Hematopoietic multipotent progenitor cell (in vitro differentiated cells): ENCODE results near the gene DNAH3. TPM values are rescaled to one million over a fixed set of nuclear protein-coding genes. Genes with fewer than 3 reads are reported as not detected.
"Not testable (repeated sequence)": the region's sequence is repeated elsewhere in the genome, so short reads cannot be mapped to it uniquely, and the experiment has no call there.

ENCODE experiments used
- DNase-seq, 3 donors: peaks; one replicate each; pipeline ENCODE4 v3.0.0-alpha.2; 2011 to 2015; ENCODE audit warnings: low read depth in 2 of 3, low spot score in 2 of 3
- total RNA-seq: library from RNA; depleted of rRNA; stranded (reverse); fragments of >200 nt; gene quantifications from one replicate; pipeline ENCODE4 v1.2.3, GENCODE V29; 2012

Gene DNAH3
- total RNA-seq, 1 donor = under 0.01 TPM

DNA sequence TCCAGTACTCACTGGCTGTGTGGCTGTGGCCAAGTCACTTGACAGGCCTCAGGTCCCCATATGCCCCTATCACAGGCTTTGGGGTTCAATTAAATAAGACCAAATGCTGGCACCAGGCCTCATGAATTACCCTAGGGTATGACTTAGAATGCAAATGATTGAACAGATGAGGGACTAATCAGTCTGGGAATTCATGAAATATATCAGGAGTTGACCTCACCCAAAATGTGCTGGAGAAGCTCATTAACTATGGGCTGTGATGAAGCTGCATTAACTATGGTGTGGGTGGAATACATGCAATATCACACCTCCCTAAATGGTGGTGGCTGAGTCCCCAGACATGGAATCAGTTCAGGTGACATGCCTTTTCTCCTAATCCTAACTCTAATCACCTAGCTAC lies 72.1 kb downstream of the DNAH3 start:
- no peak for DNase-seq

DNA sequence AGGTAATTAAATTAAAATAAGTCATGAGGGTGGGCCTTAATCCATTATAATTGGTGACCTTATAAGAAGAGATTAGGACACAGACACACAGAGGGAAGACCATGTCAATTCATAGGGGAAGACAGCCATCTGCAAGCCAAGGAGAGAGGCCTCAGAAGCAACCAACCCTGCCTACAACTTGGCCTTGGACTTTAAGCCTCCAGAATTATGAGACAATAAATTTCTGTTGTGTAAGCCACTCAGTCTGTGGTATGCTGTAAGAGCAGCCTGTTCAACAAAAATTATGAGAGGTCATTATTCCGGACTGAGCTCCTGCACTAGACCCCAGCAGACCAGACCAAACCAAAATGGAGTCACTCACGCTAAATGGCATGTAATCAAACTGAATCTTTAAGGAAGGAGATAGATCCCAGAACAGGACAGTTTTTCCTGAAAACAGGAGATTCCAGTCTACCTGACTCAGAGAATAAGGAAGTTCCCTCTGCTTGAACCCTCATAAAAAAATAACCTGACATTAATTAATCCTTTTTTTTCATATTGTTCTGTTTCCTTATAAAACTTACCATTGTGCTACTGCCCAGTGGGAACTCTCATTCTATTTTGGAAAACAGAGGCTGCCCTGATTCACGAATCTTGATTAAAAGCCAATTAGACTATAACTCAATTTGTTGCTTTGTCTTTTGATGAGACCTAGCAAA lies 74.3 kb downstream of the DNAH3 start:
- DNase-seq = no peak

DNA sequence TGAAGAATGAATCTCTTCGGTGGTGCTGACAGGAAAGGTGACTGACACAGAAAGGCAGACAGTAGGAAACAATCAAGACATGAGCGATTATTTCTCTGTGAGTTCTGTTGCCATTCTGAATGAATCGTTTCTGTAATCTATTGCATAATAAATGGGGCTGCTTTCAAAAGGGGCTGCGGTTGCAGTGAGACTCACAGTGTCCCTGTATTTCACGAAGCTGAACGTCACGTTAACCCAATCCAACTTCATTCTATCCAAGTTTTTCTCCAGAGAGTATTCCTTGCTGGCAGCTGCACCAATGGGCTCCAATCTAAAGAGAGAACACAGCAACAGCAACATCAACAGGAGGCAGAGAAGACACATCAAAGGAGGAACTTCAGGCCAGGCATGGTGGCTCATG lies 75.4 kb downstream of the DNAH3 start:
- DNase-seq = no peak

DNA sequence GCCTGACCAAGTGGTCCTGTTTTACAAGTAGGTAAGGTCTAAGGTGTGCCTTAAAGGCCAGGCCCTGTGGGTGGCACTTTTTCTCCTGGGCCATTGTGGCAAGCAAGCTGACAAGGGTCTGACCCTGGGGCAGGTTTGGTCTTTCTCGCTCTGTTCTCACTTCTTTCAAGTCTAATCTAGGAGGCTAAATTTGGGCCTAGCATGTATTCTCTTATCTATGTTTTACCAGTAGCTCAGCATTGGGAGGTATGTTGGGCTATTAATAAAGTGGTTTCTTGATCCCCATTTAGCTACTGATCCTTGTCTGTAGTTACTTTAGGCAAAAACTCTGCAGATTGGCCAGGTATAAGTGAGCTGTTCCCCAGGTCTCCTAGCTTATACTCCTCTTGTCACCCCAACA lies 77.7 kb downstream of the DNAH3 start:
- no peak for DNase-seq

DNA sequence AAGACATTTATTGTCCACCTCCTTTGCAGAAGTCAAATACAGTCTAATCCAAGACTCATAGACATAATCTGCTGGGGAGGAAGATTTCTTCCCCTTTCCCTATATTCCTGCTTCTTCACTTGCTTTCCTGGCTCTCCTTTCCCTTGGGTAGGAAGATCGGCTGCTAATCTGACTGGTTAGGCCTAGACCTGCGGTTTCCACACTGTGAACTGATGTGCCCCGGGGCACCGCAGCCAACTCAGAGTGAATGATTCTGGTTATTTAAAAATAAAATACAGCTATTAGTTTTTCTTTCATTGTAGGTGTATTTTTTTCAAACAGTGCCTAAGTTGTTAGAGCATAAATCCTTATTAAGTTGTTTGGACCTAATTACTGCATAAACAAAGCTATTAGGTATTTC lies 78.9 kb downstream of the DNAH3 start:
- no peak for DNase-seq

DNA sequence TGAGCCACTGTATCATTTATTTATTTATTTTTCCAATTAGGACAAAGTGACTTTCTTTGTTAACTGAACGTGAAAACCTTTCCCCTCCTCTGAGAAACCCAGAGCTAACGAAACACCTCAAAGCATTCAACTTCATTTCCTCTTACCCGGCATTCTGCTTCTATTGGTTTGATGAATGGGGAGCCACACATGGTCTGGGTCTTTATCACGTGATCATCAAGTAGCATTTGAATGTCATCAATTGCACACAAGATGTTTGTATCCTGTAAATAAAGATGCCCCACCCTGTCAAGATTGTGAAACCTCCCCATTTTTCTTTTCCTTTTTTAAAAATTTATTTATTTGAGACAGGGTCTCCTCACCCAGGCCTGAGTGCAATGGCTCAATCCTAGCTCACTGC lies 80.1 kb downstream of the DNAH3 start:
- DNase-seq = no peak

DNA sequence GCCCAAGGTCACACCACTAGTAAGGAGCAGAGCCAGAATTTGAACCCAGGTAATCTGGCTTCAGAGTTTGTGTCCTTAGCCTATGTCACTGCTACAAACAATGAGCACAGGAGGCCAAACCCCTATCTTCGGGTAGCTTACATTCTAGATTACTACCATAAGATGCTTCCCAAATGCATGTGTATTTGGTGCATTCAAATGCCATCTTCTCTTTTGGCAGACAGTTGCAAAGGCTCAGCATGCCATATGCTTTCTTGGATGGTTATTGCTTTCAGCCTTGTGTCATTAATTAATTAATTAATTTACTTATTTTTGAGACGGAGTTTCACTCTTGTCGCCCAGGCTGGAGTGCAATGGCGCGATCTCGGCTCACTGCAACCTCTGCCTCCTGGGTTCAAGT lies 80.7 kb downstream of the DNAH3 start:
- DNase-seq = no peak

DNA sequence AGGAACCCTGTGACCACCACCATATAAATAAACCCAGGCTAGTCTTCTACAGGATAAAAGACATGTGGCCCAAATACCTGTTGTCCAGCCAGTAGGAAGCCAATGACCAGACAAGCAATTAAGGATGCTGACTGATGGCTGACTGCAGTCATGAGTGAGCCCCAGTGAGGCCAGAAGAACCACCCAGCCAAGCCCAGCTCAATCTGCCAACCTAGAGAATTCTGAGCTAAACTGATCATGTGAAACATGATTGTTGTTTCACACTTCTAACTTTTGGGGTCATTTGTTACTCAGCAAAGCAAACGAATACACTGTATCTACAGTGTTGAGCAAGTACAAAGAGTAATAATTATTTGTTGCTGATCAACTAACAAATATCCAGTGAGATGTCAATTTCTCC lies 86.4 kb downstream of the DNAH3 start:
- no peak for DNase-seq

DNA sequence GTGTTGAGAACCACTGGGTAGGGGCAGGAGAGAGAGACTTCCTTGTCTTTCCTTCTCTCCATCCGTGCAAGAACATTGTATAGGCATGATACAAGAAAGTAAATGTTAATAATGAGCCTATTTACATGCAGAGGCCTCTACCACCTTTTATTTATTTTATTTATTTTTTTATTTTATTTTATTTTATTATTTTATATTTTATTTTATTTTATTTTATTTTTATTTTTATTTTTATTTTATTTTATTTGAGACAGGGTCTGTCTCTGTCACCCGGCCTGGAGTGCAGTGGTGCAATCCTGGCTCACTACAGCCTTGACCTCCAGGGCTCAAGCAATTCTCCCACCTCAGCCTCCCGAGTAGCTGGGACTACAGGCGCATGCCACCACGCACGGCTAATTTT lies 87.3 kb downstream of the DNAH3 start:
- DNase-seq = not testable (repeated sequence)

DNA sequence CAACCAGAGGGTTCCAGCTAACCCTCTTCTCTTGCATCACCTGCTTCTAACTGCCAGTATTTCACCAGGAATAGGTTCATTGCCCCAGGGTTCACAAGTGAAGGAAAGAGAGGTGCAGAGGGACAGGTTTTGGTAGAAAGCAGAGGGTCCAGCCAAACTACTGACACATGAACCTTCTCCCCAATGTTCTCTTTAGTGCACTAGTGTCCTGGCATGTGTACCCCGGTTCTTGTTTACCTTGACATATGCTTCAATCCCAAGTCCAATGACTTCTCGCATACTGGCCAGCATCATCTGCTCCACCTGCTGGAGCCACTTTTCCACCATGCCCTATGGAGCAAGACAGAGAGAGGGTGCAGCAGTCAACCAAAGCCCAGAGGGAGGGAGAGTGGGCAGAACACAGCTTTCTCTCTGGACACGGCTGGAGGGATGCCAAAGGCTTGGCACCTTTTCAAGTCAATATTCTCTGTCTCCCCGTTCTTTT lies 90.6 kb downstream of the DNAH3 start:
- DNase-seq = no peak

DNA sequence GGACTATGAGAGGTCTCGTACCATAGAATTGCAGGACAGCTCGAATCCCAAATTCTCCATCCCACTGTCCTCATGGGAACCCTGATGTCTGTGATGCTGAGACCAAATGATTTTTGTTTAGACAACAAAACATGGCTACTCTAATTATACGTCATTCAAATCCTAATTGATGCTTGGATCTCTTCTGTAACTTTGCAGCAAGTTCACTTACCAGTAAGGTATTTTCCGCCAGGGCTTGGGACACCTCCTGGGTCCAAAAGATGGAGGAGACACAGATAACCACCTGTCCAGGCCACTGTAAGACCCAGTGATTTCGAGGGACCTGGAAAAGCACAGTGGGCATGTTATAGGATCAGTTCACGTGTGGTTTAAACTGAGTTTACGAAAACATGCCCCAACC lies 92.8 kb downstream of the DNAH3 start:
- no peak for DNase-seq

DNA sequence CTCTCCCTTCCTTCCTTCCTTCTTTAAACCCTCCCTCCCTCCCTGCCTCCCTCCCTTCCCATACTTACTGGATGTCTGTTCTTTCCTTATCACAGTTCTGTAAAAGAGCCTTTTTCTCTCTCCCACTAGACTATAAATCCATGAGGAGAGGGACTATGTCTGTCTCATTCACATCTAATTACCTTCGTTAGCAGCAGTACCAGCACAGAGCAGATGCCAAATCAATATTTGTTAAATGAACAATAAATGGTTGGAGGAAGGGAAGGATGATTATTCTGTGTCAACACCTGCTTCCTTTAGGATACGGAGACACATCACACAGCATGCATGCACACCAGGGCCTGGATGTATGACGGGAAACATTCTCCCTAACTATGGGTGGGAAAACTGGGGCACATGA lies 94.2 kb downstream of the DNAH3 start:
- no peak for DNase-seq

DNA sequence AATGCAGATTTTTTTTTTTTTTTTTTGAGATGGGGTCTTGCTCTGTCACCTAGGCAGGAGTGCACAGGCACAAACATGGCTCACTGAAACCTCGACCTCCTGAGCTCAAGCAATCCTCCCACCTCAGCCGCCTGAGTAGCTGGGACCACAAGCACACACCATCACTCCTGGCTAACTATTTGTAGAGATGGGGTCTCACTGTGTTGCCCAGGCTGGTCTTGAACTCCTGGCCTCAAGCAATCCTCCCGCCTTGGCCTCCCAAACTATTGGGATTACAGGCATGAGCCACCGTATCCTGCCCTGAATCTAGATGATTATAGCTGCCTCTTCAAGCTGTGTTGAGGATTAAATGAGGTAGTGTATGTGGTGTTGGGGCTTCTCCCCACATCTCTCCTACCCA lies 94.9 kb downstream of the DNAH3 start:
- not testable (repeated sequence) for DNase-seq

DNA sequence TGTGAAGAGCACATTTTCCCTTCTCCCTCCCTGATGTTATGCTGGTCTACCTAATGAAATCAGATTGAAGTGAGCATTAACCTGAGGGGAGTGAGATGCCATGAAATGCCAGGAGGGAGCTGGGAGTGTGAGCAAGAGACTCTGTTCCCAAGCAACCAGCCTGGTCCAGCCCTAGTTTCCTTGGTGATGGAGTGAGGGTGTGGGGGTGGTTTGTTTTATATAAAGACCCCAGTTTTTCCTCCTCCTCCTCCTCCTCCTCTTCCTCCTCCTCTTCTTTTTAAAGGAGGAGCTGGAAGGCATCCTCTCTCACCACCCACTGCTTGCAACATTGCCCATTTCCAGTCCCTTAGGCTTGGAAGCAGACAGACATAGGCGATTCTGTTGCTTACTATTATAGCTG lies 97.1 kb downstream of the DNAH3 start:
- no peak for DNase-seq

DNA sequence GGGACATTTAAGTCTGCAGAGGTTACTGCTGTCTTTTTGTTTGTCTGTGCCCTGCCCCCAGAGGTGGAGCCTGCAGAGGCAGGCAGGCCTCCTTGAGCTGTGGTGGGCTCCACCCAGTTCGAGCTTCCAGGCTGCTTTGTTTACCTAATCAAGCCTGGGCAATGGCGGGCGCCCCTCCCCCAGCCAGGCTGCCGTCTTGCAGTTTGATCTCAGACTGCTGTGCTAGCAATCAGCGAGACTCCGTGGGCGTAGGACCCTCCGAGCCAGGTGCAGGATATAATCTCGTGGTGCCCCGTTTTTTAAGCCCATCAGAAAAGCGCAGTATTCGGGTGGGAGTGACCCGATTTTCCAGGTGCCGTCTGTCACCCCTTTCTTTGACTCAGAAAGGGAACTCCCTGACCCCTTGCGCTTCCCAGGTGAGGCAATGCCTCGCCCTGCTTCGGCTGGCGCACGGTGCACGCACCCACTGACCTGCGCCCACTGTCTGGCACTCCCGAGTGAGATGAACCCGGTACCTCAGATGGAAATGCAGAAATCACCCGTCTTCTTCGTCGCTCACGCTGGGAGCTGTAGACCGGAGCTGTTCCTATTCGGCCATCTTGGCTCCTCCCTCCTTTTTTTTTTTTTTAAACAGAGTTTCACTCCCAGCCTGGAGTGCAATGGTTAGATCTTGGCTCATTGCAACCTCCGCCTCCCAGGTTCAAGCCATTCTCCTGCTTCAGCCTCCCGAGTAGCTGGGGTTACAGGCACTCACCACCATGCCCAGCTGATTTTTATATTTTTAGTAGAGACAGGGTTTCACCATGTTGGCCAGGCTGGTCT lies 102.3 kb downstream of the DNAH3 start:
- DNase-seq = not testable (repeated sequence)

DNA sequence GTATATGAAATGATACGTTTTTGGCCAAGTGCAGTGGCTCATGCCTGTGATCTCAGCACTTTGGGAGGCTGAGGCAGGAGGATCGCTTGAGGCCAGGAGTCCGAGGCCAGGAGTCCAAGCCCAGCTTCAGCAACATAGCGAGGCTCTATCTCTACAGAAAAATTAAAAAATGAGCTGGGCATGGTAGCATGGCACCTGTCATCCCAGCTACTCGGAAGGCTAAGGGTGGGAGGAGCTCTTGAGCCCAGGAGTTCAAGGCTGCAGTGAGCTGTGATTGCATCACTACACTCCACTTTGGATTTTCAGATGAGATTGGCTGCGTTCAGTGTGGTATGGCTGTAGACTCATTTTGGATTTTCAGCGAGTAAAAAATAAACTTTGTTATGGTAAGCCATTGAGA lies 112.4 kb downstream of the DNAH3 start:
- DNase-seq = no peak

DNA sequence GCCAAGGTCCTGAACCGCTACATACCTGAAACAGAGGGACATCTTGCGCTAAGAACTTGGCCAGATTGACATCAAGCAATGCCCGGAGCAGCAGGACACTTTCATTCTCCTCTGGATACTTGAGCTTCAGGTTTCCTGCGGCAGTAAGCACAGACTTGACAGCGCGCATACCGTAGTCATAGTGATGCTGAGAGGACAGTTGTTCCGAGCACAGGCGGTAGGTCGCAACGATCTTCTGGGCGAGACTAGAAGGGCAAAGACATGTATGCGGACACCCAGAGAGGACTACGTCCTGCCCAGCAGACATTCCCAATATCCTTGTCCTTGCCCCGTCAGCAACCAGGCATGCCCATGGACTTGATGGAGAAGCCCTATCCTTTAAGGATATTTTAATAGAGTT lies 112.9 kb downstream of the DNAH3 start:
- no peak for DNase-seq

DNA sequence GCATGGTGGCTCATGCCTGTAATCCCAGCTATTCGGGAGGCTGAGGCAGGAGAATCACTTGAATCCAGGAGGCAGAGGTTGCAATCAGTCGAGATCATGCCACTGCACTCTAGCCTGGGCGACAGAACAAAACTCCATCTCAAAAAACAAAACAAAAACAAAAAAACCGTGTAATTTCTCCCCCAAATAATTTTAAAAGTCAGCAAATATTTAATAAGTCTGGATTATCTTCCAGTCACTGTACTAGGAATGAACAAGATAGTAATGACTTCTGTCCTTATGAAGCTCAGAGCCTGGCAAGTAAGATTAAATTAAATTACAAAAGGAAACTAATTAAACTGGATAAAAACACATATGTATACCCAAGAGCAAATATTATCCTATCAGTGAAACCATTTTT lies 113.5 kb downstream of the DNAH3 start:
- DNase-seq = no peak

DNA sequence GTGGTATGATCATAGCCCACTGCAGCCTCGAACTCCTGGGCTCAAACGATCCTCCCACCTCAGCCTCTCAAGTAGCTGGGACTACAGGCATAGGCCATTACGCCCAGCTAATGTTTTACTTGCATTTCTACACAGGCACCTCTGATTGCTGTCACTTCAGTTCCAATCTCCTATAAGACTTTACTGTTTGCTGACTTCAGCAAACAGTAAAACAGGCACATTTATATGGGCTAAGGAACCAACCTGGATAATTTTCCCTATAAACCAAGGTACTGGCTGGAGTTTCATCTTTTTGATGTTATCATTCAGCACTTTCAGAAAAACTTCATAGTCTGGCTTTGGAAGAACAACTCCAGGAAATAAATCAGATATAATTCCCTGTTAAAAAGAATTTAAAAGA lies 114.2 kb downstream of the DNAH3 start:
- no peak for DNase-seq

DNA sequence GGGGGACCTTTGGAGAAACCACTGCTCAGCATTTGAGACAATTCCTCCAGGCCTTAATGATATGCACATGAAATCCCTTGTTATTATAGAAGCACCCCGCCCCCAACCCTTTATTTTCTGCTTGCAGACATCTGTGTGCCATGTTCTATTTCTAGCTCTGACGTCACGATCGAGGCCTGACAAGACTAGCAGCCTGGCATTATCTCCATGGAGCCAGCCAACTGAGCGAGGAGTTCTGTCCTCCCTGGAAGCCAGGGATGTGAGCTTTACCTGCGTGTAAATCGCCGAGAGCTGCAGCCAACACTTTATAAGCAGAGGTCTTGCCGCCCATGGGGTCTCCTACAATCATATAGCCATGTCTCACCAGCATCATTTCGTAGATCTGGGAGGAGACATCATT lies 116.9 kb downstream of the DNAH3 start:
- DNase-seq = no peak

DNA sequence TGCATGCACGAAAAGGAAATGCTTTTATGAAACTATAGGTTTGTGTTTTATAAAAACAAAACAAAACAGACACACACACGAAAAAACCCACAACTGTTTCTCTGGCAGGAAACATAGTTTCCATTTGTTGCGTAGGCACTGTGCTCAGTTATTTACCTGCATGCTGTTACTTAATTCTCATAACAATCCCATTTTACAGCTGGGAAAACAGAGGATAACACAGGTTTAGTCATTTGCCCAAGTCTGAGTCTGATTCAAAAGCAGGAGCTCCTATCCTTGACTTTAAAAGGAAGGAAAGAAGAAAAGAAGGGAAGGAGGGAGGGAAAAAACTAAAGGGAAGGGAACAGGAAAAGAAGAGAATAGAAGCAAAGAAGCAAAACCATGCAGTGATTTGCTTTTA lies 117.4 kb downstream of the DNAH3 start:
- no peak for DNase-seq

DNA sequence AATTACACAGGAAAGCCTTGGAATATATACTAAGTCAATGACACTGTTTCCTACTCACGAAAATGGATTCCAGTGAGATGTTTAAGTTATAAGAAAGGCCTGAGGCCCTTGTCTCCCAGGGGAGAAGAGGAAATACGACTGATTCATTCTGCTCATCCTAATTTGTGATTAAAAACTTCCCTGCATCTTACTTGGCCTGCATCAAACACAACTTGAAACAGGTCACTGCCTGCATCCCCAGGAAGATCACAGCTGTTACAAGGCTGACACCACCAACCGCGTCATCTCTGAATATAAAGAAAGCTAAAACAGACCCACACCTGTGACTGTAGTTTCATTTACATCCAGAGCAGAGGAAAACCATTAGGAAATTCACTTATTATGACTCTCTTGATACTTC lies 121.9 kb downstream of the DNAH3 start:
- DNase-seq = no peak
